ENCODE measurements around the gene HTR3A.
"Not testable (repeated sequence)": the region's sequence is repeated elsewhere in the genome, so short reads cannot be mapped to it uniquely, and the experiment has no call there.

Gene HTR3A

GRCh38 chr11:113974741-113975470 lies at the start of gene HTR3A:
TSS of gene HTR3A (plus strand) at chr11:113975108. CDS start at chr11:113975326, 218 bp downstream.
- peak; percentile 89 for DNase-seq

GRCh38 chr11:113926273-113927197 lies 48.4 kb upstream of the HTR3A start:
- no peak for DNase-seq

GRCh38 chr11:113928311-113928710 lies 46.6 kb upstream of the HTR3A start:
- no peak for DNase-seq

GRCh38 chr11:113932788-113933187 lies 42.1 kb upstream of the HTR3A start:
- no peak for DNase-seq

GRCh38 chr11:113934193-113934592 lies 40.7 kb upstream of the HTR3A start:
- DNase-seq = not testable (repeated sequence)

- peak; percentile 8 for DNase-seq
Observed at GRCh38 chr11:113934761-113935160, 40.1 kb upstream of the HTR3A start.

- DNase-seq = no peak
Observed at GRCh38 chr11:113935858-113936257, 39.0 kb upstream of the HTR3A start.

GRCh38 chr11:113937918-113938317 lies 37.0 kb upstream of the HTR3A start:
- DNase-seq = no peak

- DNase-seq = no peak
Observed at GRCh38 chr11:113942256-113942655, 32.7 kb upstream of the HTR3A start.

- not testable (repeated sequence) for DNase-seq
Observed at GRCh38 chr11:113946162-113946561, 28.7 kb upstream of the HTR3A start.

- DNase-seq = no peak
Observed at GRCh38 chr11:113947994-113948393, 26.9 kb upstream of the HTR3A start.

- DNase-seq = no peak
Observed at GRCh38 chr11:113949891-113950290, 25.0 kb upstream of the HTR3A start.

- DNase-seq = no peak
Observed at GRCh38 chr11:113951537-113951936, 23.4 kb upstream of the HTR3A start.

GRCh38 chr11:113952070-113952469 lies 22.8 kb upstream of the HTR3A start:
- no peak for DNase-seq

GRCh38 chr11:113952588-113952987 lies 22.3 kb upstream of the HTR3A start:
- no peak for DNase-seq

- DNase-seq = no peak
Observed at GRCh38 chr11:113954235-113954634, 20.7 kb upstream of the HTR3A start.

- peak; percentile 21 for DNase-seq
Observed at GRCh38 chr11:113956986-113957385, 17.9 kb upstream of the HTR3A start.

- DNase-seq = no peak
Observed at GRCh38 chr11:113960702-113961330, 14.1 kb upstream of the HTR3A start.

- no peak for DNase-seq
Observed at GRCh38 chr11:113967361-113967760, 7.5 kb upstream of the HTR3A start.

- DNase-seq = no peak
Observed at GRCh38 chr11:113971506-113972195, 3.3 kb upstream of the HTR3A start.

GRCh38 chr11:113977071-113977490 lies 2.2 kb downstream of the HTR3A start:
- no peak for DNase-seq

GRCh38 chr11:113977701-113978100 lies 2.8 kb downstream of the HTR3A start:
- no peak for DNase-seq

- DNase-seq = no peak
Observed at GRCh38 chr11:113979431-113979830, 4.5 kb downstream of the HTR3A start.

Data from NCI-H345 (cell line).